Brain microvascular endothelial cell (primary cell): Measurements from ENCODE around the gene ATF7.
"Not testable (repeated sequence)": the region's sequence is repeated elsewhere in the genome, so short reads cannot be mapped to it uniquely, and the experiment has no call there.

Experiments
- DNase-seq: peaks from one replicate; pipeline ENCODE4 v3.0.0-alpha.2; 2020
- H3K27ac ChIP-seq: fragments of 250-450 bp; sonication (Bioruptor Pico); 2 replicates; pipeline ENCODE4 v1.5.1; 2020; ENCODE audit warnings: mild to moderate bottlenecking, moderate library complexity
- H3K27me3 ChIP-seq: fragments of 250-450 bp; sonication (Bioruptor Pico); replicated peaks from 2 replicates; pipeline ENCODE4 v1.5.1; 2020; ENCODE audit warnings: mild to moderate bottlenecking
- H3K36me3 ChIP-seq: fragments of 250-450 bp; sonication (Bioruptor Pico); replicated peaks from 2 replicates; pipeline ENCODE4 v1.5.1; 2020; ENCODE audit warnings: mild to moderate bottlenecking
- H3K4me3 ChIP-seq: 2 replicates; pipeline ENCODE4 v1.5.1; 2011; ENCODE audit warnings: low read depth, mild to moderate bottlenecking, control low read depth, low read length, moderate library complexity
- CTCF ChIP-seq: IDR thresholded peaks from 2 replicates; pipeline ENCODE4 v1.5.1; 2011; ENCODE audit warnings: low read depth, mild to moderate bottlenecking, moderate library complexity, low read length, control low read depth, inconsistent platforms; ENCODE audit errors: missing control alignments
- in situ Hi-C: cut with HindIII; loops from 2 replicates; pipeline ENCODE4 v1.10.0; 2017; ENCODE audit warnings: low sequenced_read_pairs, low pct_ligation_motif_present

The ATF7 gene

GRCh38 chr12:53551889-53552291, 74.3 kb downstream of the ATF7 start:
- no peak for TF ChIP-seq CTCF
- DNase-seq, result no peak
- no peak overlapping the region for H3K27ac ChIP-seq
- H3K4me3 ChIP-seq, result no peak overlapping the region
- in situ Hi-C loops, result no loop called here
- no peaks in the 10 kb centered on the region for H3K27me3 ChIP-seq
- peaks cover 20% of the 10 kb centered on the region for H3K36me3 ChIP-seq

GRCh38 chr12:53550595-53550994, 75.6 kb downstream of the ATF7 start:
- Histone ChIP-seq H3K4me3 (no peak overlapping the region), H3K36me3 (peaks cover 20% of the 10 kb centered on the region), H3K27me3 (no peaks in the 10 kb centered on the region), H3K27ac (no peak overlapping the region)
- in situ Hi-C loops, result no loop called here
- TF ChIP-seq CTCF, result no peak
- peak; percentile 51 for DNase-seq

- peaks cover 20% of the 10 kb centered on the region for H3K36me3 ChIP-seq
- in situ Hi-C loops, H3K27me3 ChIP-seq, DNase-seq, H3K27ac ChIP-seq, H3K4me3 ChIP-seq: not testable (repeated sequence)
These were observed 76.1 kb downstream of the ATF7 start for GRCh38 chr12:53550131-53550530.

- H3K27ac ChIP-seq, H3K27me3 ChIP-seq, in situ Hi-C loops, DNase-seq, H3K4me3 ChIP-seq: not testable (repeated sequence)
- peaks cover 27% of the 10 kb centered on the region for H3K36me3 ChIP-seq
These were observed 77.8 kb downstream of the ATF7 start for GRCh38 chr12:53548354-53548753.

GRCh38 chr12:53543539-53543938, 82.6 kb downstream of the ATF7 start:
- Histone ChIP-seq H3K27ac (peak overlapping the region; percentile 34), H3K4me3 (no peak overlapping the region), H3K27me3 (no peaks in the 10 kb centered on the region), H3K36me3 (peaks cover 39% of the 10 kb centered on the region)
- TF ChIP-seq CTCF, result peak; percentile 97
- in situ Hi-C loops, result no loop called here
- DNase-seq, result peak; percentile 65

- in situ Hi-C loops, result no loop called here
- no peak overlapping the region for H3K27ac ChIP-seq
- no peak for TF ChIP-seq CTCF
- no peaks in the 10 kb centered on the region for H3K27me3 ChIP-seq
- no peak for DNase-seq
- H3K4me3 ChIP-seq, result no peak overlapping the region
- H3K36me3 ChIP-seq, result peaks cover 60% of the 10 kb centered on the region
These were observed 86.7 kb downstream of the ATF7 start for GRCh38 chr12:53539526-53539925.

- H3K27ac ChIP-seq, result no peak overlapping the region
- H3K4me3 ChIP-seq, result no peak overlapping the region
- TF ChIP-seq CTCF, result no peak
- no peak for DNase-seq
- no peaks in the 10 kb centered on the region for H3K27me3 ChIP-seq
- peaks cover 65% of the 10 kb centered on the region for H3K36me3 ChIP-seq
- in situ Hi-C loops, result no loop called here
These were observed 87.9 kb downstream of the ATF7 start for GRCh38 chr12:53538209-53538689.
